ENCODE measurements around the gene CRIP2.

CRIP2 gene

DNA sequence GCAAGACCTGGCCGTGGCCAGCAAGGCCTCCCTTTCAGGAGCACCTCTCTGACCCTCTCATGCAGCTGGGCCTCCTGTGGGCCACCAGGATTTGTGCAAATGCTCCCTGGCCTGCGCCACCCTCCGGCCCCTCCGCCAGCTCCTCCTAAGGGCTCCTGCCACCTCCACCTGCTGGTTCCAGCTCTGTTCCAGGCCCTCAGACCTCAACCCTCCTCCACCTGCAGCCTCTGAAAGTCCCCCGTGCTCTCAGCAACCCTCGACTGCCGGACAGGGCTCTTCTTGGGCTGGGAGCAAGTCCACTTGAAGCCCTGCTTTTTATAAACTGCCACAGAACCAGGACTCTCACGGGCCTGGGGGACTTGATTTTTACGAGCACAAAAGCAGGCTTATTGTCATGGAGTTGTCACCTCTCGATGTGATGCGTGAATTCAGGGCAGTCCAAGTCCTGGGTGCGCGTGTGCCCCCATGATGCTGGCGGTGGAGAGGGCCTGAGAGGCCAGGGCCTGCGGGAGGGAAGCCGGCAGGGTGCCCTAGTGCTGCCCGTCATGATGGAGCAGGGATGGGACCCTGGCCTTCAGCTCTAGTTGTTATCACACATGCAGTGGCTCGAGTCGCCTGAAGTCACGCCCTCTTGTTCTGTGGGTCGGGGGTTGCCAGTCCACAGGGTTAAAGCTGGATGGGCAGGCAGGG, 25.6 kb downstream of the CRIP2 start:
- no peak overlapping the region for H3K4me3 ChIP-seq (replicated peaks; ENCODE audit: low read depth, low read length)
- TF ChIP-seq, protein P1, sequence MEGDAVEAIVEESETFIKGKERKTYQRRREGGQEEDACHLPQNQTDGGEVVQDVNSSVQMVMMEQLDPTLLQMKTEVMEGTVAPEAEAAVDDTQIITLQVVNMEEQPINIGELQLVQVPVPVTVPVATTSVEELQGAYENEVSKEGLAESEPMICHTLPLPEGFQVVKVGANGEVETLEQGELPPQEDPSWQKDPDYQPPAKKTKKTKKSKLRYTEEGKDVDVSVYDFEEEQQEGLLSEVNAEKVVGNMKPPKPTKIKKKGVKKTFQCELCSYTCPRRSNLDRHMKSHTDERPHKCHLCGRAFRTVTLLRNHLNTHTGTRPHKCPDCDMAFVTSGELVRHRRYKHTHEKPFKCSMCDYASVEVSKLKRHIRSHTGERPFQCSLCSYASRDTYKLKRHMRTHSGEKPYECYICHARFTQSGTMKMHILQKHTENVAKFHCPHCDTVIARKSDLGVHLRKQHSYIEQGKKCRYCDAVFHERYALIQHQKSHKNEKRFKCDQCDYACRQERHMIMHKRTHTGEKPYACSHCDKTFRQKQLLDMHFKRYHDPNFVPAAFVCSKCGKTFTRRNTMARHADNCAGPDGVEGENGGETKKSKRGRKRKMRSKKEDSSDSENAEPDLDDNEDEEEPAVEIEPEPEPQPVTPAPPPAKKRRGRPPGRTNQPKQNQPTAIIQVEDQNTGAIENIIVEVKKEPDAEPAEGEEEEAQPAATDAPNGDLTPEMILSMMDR (IDR thresholded peaks at IDR 0.05; ENCODE audit: low read length, missing control alignments), result no peak
- no peak for DNase-seq (ENCODE audit: low read depth)

DNA sequence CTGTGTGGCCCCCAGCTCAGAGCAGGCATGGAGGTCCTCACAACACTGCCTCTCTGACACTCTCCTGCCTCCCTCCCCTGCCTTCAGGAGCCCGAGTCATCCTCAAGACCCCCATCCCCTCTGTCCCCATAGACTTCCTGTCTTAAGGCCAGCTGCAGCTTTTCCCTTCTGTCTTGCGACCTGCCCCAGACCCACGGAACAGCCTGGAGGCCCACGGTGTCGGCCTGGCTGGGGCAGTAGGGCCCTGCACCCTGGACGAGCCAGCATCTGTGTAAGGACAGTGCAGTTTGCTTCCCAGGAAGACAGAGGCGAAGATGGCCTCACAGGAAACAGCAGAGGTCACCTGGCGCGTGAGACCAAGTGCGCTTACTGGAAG, 26.1 kb downstream of the CRIP2 start:
- no peak for DNase-seq (ENCODE audit: low read depth)
- no peak overlapping the region for H3K4me3 ChIP-seq (replicated peaks; ENCODE audit: low read depth, low read length)
- TF ChIP-seq, protein P1 (IDR thresholded peaks at IDR 0.05; ENCODE audit: low read length, missing control alignments), result no peak

DNA sequence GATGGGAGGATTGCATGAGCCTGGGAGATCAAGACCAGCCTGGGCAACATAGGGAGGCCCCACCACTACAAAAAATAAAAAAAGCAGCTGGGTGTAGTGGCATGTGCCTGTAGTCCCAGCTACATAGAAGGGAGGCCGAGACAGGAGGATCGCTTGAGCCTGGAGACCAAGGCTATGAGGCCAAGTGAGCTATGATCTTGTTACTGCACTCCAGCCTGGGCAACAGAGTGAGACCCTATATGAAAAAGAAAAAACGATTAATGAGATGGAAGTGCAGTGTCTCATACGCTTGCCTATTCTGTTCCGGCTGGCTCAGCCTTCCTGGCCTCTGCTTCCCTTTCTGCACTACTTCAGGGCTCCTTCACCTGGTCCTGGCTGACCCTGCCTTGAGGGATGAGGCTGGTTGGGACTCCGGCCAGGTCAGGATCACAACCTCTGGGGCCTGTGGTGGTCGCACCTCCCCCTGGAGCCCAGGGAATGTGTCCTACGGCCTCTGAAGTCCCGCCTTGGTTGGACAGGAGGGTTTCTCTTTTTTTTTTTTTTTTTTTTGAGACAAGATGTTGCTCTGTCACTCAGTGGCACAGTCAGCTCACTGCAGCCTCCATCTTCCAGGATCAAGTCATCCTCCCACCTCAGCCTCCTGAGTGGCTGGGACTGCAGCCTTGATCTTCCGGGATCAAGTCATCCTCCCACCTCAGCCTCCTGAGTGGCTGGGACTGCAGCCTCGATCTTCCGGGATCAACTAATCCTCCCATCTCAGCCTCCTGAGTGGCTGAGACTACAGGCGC, 27.1 kb downstream of the CRIP2 start:
- no peak overlapping the region for H3K4me3 ChIP-seq (replicated peaks; ENCODE audit: low read depth, low read length)
- no peak for DNase-seq (ENCODE audit: low read depth)
- TF ChIP-seq, protein P1 (IDR thresholded peaks at IDR 0.05; ENCODE audit: low read length, missing control alignments), result no peak

DNA sequence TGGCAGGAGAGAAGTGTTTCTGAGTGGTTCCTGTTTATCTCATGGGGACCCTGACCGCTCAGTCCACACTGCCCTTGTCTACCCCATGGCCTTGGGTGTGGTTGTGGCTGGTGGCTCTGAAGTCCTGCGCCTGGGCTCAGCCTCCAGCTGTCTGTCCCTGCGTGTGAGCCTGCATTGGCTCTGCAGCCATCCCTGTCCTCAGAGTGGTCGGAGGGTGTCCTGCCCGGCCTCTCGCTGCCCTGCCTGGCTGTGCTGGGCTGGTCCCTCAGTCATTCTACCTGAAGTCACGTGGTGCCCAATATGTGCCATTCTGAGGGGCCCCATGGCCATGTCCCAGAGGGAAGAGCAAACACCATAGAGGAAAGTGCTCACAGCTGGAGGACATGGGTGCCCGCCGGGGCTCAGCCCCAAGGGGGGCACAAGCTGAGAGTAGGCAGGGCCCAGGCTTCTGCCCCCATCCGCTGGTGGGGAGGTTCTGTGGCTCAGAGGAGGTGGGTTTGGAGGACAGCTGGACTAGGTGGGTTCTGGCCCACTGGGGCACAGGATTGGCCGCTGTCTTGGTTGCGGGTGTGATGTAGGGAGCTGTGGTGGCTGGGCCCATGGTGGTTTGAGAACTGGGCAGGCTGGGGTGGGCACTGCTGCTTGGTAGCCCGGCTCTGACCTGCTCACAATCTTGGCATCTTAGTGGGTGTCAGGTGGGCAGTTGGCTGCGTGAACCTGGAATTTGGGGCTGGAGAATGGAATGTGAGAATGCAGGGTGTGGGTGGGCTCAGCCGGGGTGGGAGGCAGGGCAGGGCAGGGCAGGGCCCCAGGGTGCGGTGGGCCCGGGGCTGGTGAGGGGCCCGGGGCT, 28.1 kb downstream of the CRIP2 start:
- TF ChIP-seq, protein P1 (IDR thresholded peaks at IDR 0.05; ENCODE audit: low read length, missing control alignments), result no peak
- DNase-seq (ENCODE audit: low read depth), result no peak
- no peak overlapping the region for H3K4me3 ChIP-seq (replicated peaks; ENCODE audit: low read depth, low read length)

DNA sequence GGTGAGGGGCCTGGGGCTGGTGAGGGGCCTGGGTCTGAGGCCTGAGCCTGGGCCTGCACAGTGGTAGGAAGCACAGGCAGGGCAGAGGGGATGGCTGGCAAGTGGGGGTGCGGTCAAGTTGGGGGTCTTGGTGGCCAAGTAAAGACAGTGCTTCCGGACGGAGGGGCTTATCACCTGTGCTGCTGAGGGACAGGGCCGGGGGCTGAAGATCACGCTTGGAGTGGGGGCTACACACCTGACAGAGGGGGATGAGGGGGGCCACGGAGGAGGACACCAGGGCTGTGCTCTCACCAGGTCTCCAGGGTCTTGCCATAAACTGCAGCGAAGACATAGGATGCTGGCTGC, 28.6 kb downstream of the CRIP2 start:
- no peak for DNase-seq (ENCODE audit: low read depth)
- H3K4me3 ChIP-seq (replicated peaks; ENCODE audit: low read depth, low read length), result no peak overlapping the region
- TF ChIP-seq, protein P1 (IDR thresholded peaks at IDR 0.05; ENCODE audit: low read length, missing control alignments), result no peak

DNA sequence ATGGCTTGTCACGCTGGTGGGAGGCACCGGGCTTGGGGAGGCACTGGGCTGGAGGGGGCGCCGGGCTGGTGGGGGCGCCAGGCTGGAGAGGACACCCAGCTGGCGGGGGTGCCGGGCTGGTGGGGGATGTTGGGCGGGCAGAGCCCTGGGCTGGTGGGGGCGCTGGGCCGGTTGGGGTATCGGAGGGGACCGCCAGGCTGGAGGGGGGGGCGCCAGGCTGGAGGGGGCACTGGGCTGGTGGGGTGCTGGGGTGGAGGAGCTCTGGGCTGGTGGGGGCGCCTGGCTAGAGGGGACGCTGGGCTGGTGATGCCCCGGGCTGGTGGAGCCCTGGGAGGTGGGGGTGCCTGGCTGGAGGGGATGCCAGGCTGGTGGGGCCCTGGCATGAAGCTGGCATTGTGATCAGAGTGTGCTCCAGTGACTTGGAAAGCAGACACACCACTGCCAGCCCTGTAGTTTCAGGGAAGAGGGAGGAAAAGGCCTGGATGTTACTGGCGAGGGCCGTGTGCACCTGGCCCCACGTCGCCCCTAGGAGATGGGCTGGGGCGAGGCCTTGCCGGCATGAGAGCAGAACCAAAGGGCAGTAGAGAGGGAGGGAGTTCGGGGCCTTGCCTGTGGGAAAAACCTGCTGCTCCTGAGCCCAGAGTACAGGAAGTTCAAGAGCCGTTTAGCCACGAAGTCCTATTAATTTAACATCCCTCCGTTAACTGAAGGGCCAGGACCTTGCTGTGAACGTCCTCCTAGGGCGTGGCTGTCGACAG, 29.5 kb downstream of the CRIP2 start:
- TF ChIP-seq, protein P1 (IDR thresholded peaks at IDR 0.05; ENCODE audit: low read length, missing control alignments), result no peak

More for the DNA sequence above, 29.5 kb downstream of the CRIP2 start:
- H3K4me3 ChIP-seq (replicated peaks; ENCODE audit: low read depth, low read length), result no peak overlapping the region
- DNase-seq (ENCODE audit: low read depth), result no peak
